ENCODE measurements around the gene TBC1D2. TPM values are rescaled to one million over a fixed set of nuclear protein-coding genes. Genes with fewer than 3 reads are reported as not detected.
A peak's percentile ranks its signal among the peaks of the same experiment; 100 is the strongest.

Gene TBC1D2
- total and polyA plus RNA-seq, 8 donors: 14.4 to 107 (median 21.0) TPM

- ATAC-seq (peak; percentile 44), DNase-seq (no peak)
- Histone ChIP-seq H3K4me1 (peaks cover 0 to 17% of the 10 kb centered on the region in 2 donors), H3K36me3 (no peaks in the 10 kb centered on the region), H3K27me3 (no peaks in the 10 kb centered on the region), H3K27ac (peak overlapping the region in 1 of 2 donors; percentile 55), H3K9me3 (no peaks in the 10 kb centered on the region), H3K4me3 (no peak overlapping the region)
- no peak for TF ChIP-seq CTCF (IDR thresholded peaks at IDR 0.05)
- intact Hi-C loops (cut with DNase I): no loop called here
These were observed 69.8 kb downstream of the TBC1D2 start for GRCh38 chr9:98185611-98186171.

GRCh38 chr9:98185021-98185567 lies 70.4 kb downstream of the TBC1D2 start:
- H3K27ac ChIP-seq: peak overlapping the region in 1 of 2 donors; percentile 55
- no peak for ATAC-seq

GRCh38 chr9:98184326-98184725 lies 71.1 kb downstream of the TBC1D2 start:
- ATAC-seq (no peak), DNase-seq (no peak)
- Histone ChIP-seq H3K36me3 (no peaks in the 10 kb centered on the region), H3K27ac (peak overlapping the region in 1 of 2 donors; percentile 55), H3K4me1 (peaks cover 0 to 21% of the 10 kb centered on the region in 2 donors), H3K27me3 (no peaks in the 10 kb centered on the region), H3K4me3 (no peak overlapping the region), H3K9me3 (no peaks in the 10 kb centered on the region)
- TF ChIP-seq CTCF (IDR thresholded peaks at IDR 0.05): no peak
- intact Hi-C loops (cut with DNase I): no loop called here

More at GRCh38 chr9:98185021-98185567, 70.4 kb downstream of the TBC1D2 start:
- no peak for DNase-seq
- TF ChIP-seq CTCF (IDR thresholded peaks at IDR 0.05): no peak
- no peaks in the 10 kb centered on the region for H3K36me3 ChIP-seq
- H3K4me3 ChIP-seq: no peak overlapping the region
- no peaks in the 10 kb centered on the region for H3K27me3 ChIP-seq
- H3K4me1 ChIP-seq: peaks cover 0 to 15% of the 10 kb centered on the region in 2 donors
- intact Hi-C loops (cut with DNase I): no loop called here
- no peaks in the 10 kb centered on the region for H3K9me3 ChIP-seq

GRCh38 chr9:98182889-98183599 lies 72.4 kb downstream of the TBC1D2 start:
- H3K36me3 ChIP-seq: no peaks in the 10 kb centered on the region
- no peak for TF ChIP-seq CTCF (IDR thresholded peaks at IDR 0.05)
- H3K27me3 ChIP-seq: no peaks in the 10 kb centered on the region
- no peak overlapping the region for H3K4me3 ChIP-seq
- H3K4me1 ChIP-seq: peaks cover 0 to 25% of the 10 kb centered on the region in 2 donors
- no peak overlapping the region for H3K27ac ChIP-seq
- intact Hi-C loops (cut with DNase I): no loop called here
- DNase-seq (no peak), ATAC-seq (no peak)
- no peaks in the 10 kb centered on the region for H3K9me3 ChIP-seq

GRCh38 chr9:98182069-98182820 lies 73.2 kb downstream of the TBC1D2 start:
- intact Hi-C loops (cut with DNase I): no loop called here
- H3K9me3 ChIP-seq: no peaks in the 10 kb centered on the region
- DNase-seq (no peak), ATAC-seq (peak; percentile 56)
- no peaks in the 10 kb centered on the region for H3K27me3 ChIP-seq
- H3K27ac ChIP-seq: no peak overlapping the region
- no peak overlapping the region for H3K4me3 ChIP-seq
- no peaks in the 10 kb centered on the region for H3K36me3 ChIP-seq
- no peak for TF ChIP-seq CTCF (IDR thresholded peaks at IDR 0.05)
- peaks cover 0 to 25% of the 10 kb centered on the region in 2 donors for H3K4me1 ChIP-seq

All from left lung (tissue), 10 donors.